ENCODE data around the gene SLC33A1.
A peak's percentile ranks its signal among the peaks of the same experiment; 100 is the strongest.

The SLC33A1 gene

DNA sequence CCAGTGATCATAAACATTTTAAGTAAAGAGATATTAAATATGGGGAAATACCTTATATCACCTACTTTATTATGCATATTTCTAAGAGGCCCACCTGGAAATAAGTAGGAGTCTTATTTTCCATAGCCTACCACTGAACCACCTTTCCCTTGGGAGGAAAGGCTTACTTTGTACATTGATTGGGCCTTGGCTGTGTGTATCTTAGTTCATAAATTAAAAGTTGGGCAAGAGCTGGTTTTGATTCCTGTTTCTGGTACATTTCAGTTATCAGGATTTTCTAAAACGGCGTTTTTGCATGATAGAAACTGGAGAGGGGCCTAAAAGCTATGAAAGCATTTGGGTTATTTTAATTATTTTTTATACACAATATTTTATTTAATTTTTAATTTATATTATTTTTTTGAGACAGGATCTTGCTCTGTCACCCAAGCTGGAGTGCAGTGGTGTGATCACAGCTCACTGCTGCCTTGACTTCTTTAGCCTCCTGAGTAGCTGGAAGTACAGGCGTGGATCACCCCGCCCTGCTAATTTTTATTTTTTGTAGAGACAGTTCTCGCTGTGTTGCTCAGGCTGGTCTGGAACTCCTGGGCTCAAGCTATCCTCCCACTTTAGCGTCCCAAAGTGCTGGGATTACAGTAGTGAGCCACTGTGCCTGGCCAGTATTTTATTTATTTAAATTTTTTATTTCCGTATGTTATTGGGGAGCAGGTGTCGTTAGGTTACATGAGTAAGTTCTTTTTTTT lies 18.8 kb upstream of the SLC33A1 start:
- H3K27ac ChIP-seq = no peak overlapping the region; the same call in 1 of the 2 replicates
- peaks cover 72% of the 10 kb centered on the region for H3K79me2 ChIP-seq (ENCODE audit: insufficient read depth, low read depth)
- no peak overlapping the region for H3K4me3 ChIP-seq (IDR thresholded peaks at IDR 0.05; ENCODE audit: insufficient read depth, low read depth, low read length)
- TF ChIP-seq CTCF (conservative IDR thresholded peaks at IDR 0.05; ENCODE audit: low read depth, low read length) = no peak
- H3K9ac ChIP-seq = no peak overlapping the region; the same call in 1 of the 2 replicates
- H3K36me3 ChIP-seq (ENCODE audit: insufficient read depth) = no peaks in the 10 kb centered on the region
- no peak overlapping the region for H2AFZ ChIP-seq (ENCODE audit: low read depth)
- peaks cover 53% of the 10 kb centered on the region for H4K20me1 ChIP-seq (ENCODE audit: insufficient read depth)
- peaks cover 28% of the 10 kb centered on the region for H3K4me1 ChIP-seq (ENCODE audit: low read depth, poor library complexity, severe bottlenecking)
- H3K27me3 ChIP-seq (ENCODE audit: insufficient read depth, low read depth) = no peaks in the 10 kb centered on the region
- H3K4me2 ChIP-seq = peak overlapping the region; percentile 49

- Histone ChIP-seq H3K27me3 (ENCODE audit: insufficient read depth, low read depth) (no peaks in the 10 kb centered on the region), H2AFZ (ENCODE audit: low read depth) (peak overlapping the region; percentile 85), H3K4me2 (peak overlapping the region; percentile 49), H3K27ac (peak overlapping the region; percentile 91), H3K9ac (peak overlapping the region; percentile 97), H3K36me3 (ENCODE audit: insufficient read depth) (no peaks in the 10 kb centered on the region), H3K79me2 (ENCODE audit: insufficient read depth, low read depth) (peaks cover 59% of the 10 kb centered on the region), H3K4me3 (IDR thresholded peaks at IDR 0.05; ENCODE audit: insufficient read depth, low read depth, low read length) (peak overlapping the region; percentile 81), H4K20me1 (ENCODE audit: insufficient read depth) (peaks cover 46% of the 10 kb centered on the region), H3K4me1 (ENCODE audit: low read depth, poor library complexity, severe bottlenecking) (peaks cover 27% of the 10 kb centered on the region)
- no peak for TF ChIP-seq CTCF (conservative IDR thresholded peaks at IDR 0.05; ENCODE audit: low read depth, low read length)
Measured at GRCh38 chr3:155871746-155872158, 17.5 kb upstream of the SLC33A1 start.

- H3K79me2 ChIP-seq (ENCODE audit: insufficient read depth, low read depth) = peaks cover 53% of the 10 kb centered on the region
- peak overlapping the region; percentile 49 for H3K4me2 ChIP-seq
- H3K4me3 ChIP-seq (IDR thresholded peaks at IDR 0.05; ENCODE audit: insufficient read depth, low read depth, low read length) = peak overlapping the region; percentile 81
- peak overlapping the region; percentile 97 for H3K9ac ChIP-seq
- H3K36me3 ChIP-seq (ENCODE audit: insufficient read depth) = no peaks in the 10 kb centered on the region
- H4K20me1 ChIP-seq (ENCODE audit: insufficient read depth) = peaks cover 44% of the 10 kb centered on the region
- H3K27me3 ChIP-seq (ENCODE audit: insufficient read depth, low read depth) = no peaks in the 10 kb centered on the region
- H2AFZ ChIP-seq (ENCODE audit: low read depth) = peak overlapping the region; percentile 85
- peaks cover 21% of the 10 kb centered on the region for H3K4me1 ChIP-seq (ENCODE audit: low read depth, poor library complexity, severe bottlenecking)
- TF ChIP-seq CTCF (conservative IDR thresholded peaks at IDR 0.05; ENCODE audit: low read depth, low read length) = no peak
- peak overlapping the region; percentile 91 for H3K27ac ChIP-seq
Measured at GRCh38 chr3:155870945-155871745, 16.9 kb upstream of the SLC33A1 start.

GRCh38 chr3:155870133-155870944 lies 16.1 kb upstream of the SLC33A1 start, which contains the start of gene GMPS:
Gene GMPS, plus strand, starts transcription at chr3:155870650. Its CDS starts 221 bp downstream, at chr3:155870871.
- no peaks in the 10 kb centered on the region for H3K36me3 ChIP-seq (ENCODE audit: insufficient read depth)
- no peaks in the 10 kb centered on the region for H3K27me3 ChIP-seq (ENCODE audit: insufficient read depth, low read depth)
- TF ChIP-seq CTCF (conservative IDR thresholded peaks at IDR 0.05; ENCODE audit: low read depth, low read length) = no peak; the same call in 1 of the 2 replicates
- peaks cover 45% of the 10 kb centered on the region for H3K79me2 ChIP-seq (ENCODE audit: insufficient read depth, low read depth)
- H3K4me1 ChIP-seq (ENCODE audit: low read depth, poor library complexity, severe bottlenecking) = peaks cover 21% of the 10 kb centered on the region
- H3K4me2 ChIP-seq = peak within 1 kb of the TSS; percentile 69
- peak within 1 kb of the TSS; percentile 81 for H3K4me3 ChIP-seq (IDR thresholded peaks at IDR 0.05; ENCODE audit: insufficient read depth, low read depth, low read length)
- H3K27ac ChIP-seq = peak within 1 kb of the TSS; percentile 91
- peak within 1 kb of the TSS; percentile 87 for H2AFZ ChIP-seq (ENCODE audit: low read depth)
- H3K9ac ChIP-seq = peak within 1 kb of the TSS; percentile 97
- H4K20me1 ChIP-seq (ENCODE audit: insufficient read depth) = peaks cover 36% of the 10 kb centered on the region

Data from KMS-11 (cell line).